PC-3 (cell line): Measurements from ENCODE around the gene SAPCD2. TPM values are rescaled to one million over a fixed set of nuclear protein-coding genes. Genes with fewer than 3 reads are reported as not detected.
"Not testable (repeated sequence)": the region's sequence is repeated elsewhere in the genome, so short reads cannot be mapped to it uniquely, and the experiment has no call there.

Experiments used
- ATAC-seq: fragments of 200-7000 bp; cut with Tn5 transposase; 2 replicates; pipeline ENCODE4 v1.9.1; 2020; ENCODE audit warnings: mild to moderate bottlenecking, moderate library complexity
- BruUV-seq: library from RNA; stranded (reverse); fragments of 400-500 nt; replicated peaks from 2 replicates; lab custom pipeline; 2021; lab: Mats Ljungman, UMichigan
- CTCF ChIA-PET: fragments of 300-600 bp; sonication (Branson Sonifier 250); formaldehyde crosslinking; loops from one replicate; lab custom pipeline; 2022; ENCODE audit warnings: antibody characterized with exemption; lab: Charles Lee
- POLR2A ChIA-PET: fragments of 300-600 bp; sonication (Branson Sonifier 250); formaldehyde crosslinking; loops from one replicate; lab custom pipeline; 2022; ENCODE audit warnings: antibody characterized with exemption; ENCODE audit not compliant: unreplicated experiment; lab: Charles Lee
- DNase-seq: peaks from one replicate; pipeline ENCODE4 v3.0.0-alpha.2; 2015
- H2AFZ ChIP-seq: fragments of 300-600 bp; sonication (generic); 2 replicates; pipeline ENCODE4 v1.6.0; 2016; ENCODE audit warnings: antibody characterized with exemption, low read length
- H3F3A ChIP-seq: fragments of 300-600 bp; sonication (generic); one replicate; pipeline ENCODE4 v1.6.0; 2017; ENCODE audit warnings: antibody characterized with exemption, low read length, control low read depth, mild to moderate bottlenecking; ENCODE audit not compliant: unreplicated experiment
- H3K27ac ChIP-seq: fragments of 300-600 bp; sonication (generic); 2 replicates; pipeline ENCODE4 v1.5.1; 2016; ENCODE audit warnings: mild to moderate bottlenecking, low read length
- H3K27me3 ChIP-seq: fragments of 300-600 bp; sonication (generic); 2 replicates; pipeline ENCODE4 v1.6.1; 2016; ENCODE audit warnings: low read length, mixed read lengths
- H3K36me3 ChIP-seq: fragments of 300-600 bp; sonication (generic); 2 replicates; pipeline ENCODE4 v1.6.1; 2016; ENCODE audit warnings: low read depth, mixed run types, low read length, mixed read lengths
- H3K4me1 ChIP-seq: fragments of 300-600 bp; sonication (generic); 2 replicates; pipeline ENCODE4 v1.5.1; 2016; ENCODE audit warnings: low read length; ENCODE audit not compliant: insufficient read depth
- H3K4me2 ChIP-seq: fragments of 300-600 bp; sonication (generic); 2 replicates; pipeline ENCODE4 v1.6.0; 2016; ENCODE audit warnings: low read length
- H3K4me3 ChIP-seq: fragments of 300-600 bp; sonication (generic); 2 replicates; pipeline ENCODE4 v1.5.1; 2016; ENCODE audit warnings: mild to moderate bottlenecking, low read length, mixed read lengths
- H3K79me2 ChIP-seq: fragments of 300-600 bp; sonication (generic); 2 replicates; pipeline ENCODE4 v1.6.1; 2017; ENCODE audit warnings: low read length, mixed read lengths
- H3K9ac ChIP-seq: fragments of 300-600 bp; sonication (generic); 2 replicates; pipeline ENCODE4 v1.6.0; 2016; ENCODE audit warnings: mild to moderate bottlenecking, low read length
- H3K9me2 ChIP-seq: fragments of 300-600 bp; sonication (generic); replicated peaks from 2 replicates; pipeline ENCODE4 v1.6.1; 2016; ENCODE audit warnings: mixed run types, low read length, mixed read lengths
- H3K9me3 ChIP-seq: fragments of 300-600 bp; sonication (generic); 2 replicates; pipeline ENCODE4 v1.6.1; 2016; ENCODE audit warnings: low read length, mixed read lengths
- H4K20me1 ChIP-seq: fragments of 300-600 bp; sonication (generic); 2 replicates; pipeline ENCODE4 v1.6.1; 2016; ENCODE audit warnings: low read length, mixed read lengths
- CTCF ChIP-seq: fragments of 300-600 bp; sonication (generic); conservative IDR thresholded peaks from 2 replicates; pipeline ENCODE4 v1.5.1; 2017; ENCODE audit warnings: antibody characterized with exemption, low read depth, mild to moderate bottlenecking, low read length
- EZH2 ChIP-seq: fragments of 300-600 bp; sonication (generic); IDR thresholded peaks from one replicate; pipeline ENCODE4 v1.6.1; 2017; ENCODE audit warnings: antibody characterized with exemption, mild to moderate bottlenecking, low read length; ENCODE audit not compliant: unreplicated experiment
- EZH2phosphoT487 ChIP-seq: fragments of 300-600 bp; sonication (generic); IDR thresholded peaks from 2 replicates; pipeline ENCODE4 v1.6.1; 2018; ENCODE audit warnings: mild to moderate bottlenecking, antibody characterized with exemption, low read length, borderline replicate concordance
- intact Hi-C: fragments of 100-400 bp; cut with micrococcal nuclease; formaldehyde crosslinking; loops from 2 replicates; pipeline ENCODE4 v1.9.0; 2023
- total RNA-seq: library from RNA; depleted of rRNA; stranded (reverse); fragments of >200 nt; gene quantifications from 2 replicates; pipeline ENCODE4 v1.2.3, GENCODE V29; 2014

The SAPCD2 gene
- total RNA-seq, 1 experiment from 2014 or later, result 98.4 TPM

DNA sequence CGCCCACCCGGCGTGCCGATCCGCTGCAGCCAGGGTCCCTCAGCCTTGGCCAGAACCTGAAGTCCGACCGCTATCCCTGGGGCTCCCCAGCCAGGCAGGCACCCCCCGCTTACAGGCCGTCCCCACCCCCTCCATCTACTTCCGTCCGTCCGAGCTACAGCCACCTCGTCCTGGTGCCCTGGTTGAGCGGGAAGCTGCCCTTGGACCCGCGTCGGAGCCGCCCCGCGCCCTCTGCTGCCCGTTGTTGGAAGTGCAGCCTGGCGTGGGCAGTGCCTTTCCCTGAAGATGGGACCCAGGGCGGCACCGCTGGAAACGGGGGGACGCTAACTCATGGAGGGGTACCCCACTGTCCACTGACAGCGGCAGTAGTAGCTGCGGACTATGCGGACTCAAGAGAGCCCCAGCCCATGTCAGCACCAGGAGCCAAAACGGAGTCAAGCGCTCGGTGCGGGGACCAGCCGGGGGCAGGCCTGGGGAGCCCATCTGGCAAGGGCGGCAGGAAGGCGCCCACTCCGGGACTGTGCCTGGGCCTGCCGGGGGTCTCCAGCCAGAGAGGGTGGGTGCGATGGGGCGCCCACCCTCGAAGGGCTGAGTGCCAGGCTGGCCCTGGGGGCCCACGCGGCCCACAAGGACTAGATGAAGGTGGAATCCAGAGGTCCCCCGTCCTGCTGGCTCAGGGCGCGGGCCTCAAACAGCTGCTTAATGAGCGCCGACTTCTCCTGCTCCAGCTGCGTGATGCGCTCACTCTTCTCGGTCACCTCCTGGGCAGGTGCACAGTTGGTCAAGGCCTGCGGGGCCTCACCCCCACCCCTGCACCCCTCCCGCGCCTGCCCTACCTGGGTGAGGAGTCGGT, 6.1 kb downstream of the SAPCD2 start:
- DNase-seq, result peak; percentile 46
- H3K4me2 ChIP-seq, result no peak overlapping the region
- peaks cover 25% of the 10 kb centered on the region for H3K79me2 ChIP-seq
- peaks cover 14% of the 10 kb centered on the region for H3K4me1 ChIP-seq
- no peaks in the 10 kb centered on the region for H3K9me2 ChIP-seq
- TF ChIP-seq EZH2phosphoT487 (no peak), EZH2 (no peak), CTCF (peak; percentile 70)
- H3K4me3 ChIP-seq, result no peak overlapping the region
- peaks cover 2% of the 10 kb centered on the region for H3F3A ChIP-seq
- intact Hi-C loops, result no loop called here
- H3K36me3 ChIP-seq, result no peaks in the 10 kb centered on the region
- CTCF ChIA-PET, result interaction anchor here (1.2 kb wide), 1 partner anchor 18 kb away, joined by 16 read pairs; the partner anchor contains the start of gene NPDC1
- BruUV-seq, result no TSS peak
- H3K27ac ChIP-seq, result no peak overlapping the region
- H4K20me1 ChIP-seq, result peaks cover 9% of the 10 kb centered on the region; the same call in 1 of the 2 replicates
- H2AFZ ChIP-seq, result no peak overlapping the region
- 0 out of 2 replicates have a peak, but pooled peaks have one; percentile 27 for ATAC-seq
- no peaks in the 10 kb centered on the region for H3K27me3 ChIP-seq
- POLR2A ChIA-PET, result interaction anchor here (0.6 to 0.7 kb wide), 2 partner anchors 157 to 166 kb away, joined by 3 to 8 read pairs; no protein-coding TSS in a partner anchor
- H3K9me3 ChIP-seq, result no peaks in the 10 kb centered on the region
- no peak overlapping the region for H3K9ac ChIP-seq

- peaks cover 1% of the 10 kb centered on the region; the same call in 1 of the 2 replicates for H4K20me1 ChIP-seq
- no peak overlapping the region for H3K4me3 ChIP-seq
- intact Hi-C loops, result no loop called here
- H3K9me3 ChIP-seq, result no peaks in the 10 kb centered on the region
- H2AFZ ChIP-seq, result no peak overlapping the region
- no peaks in the 10 kb centered on the region for H3K9me2 ChIP-seq
- peaks cover 7% of the 10 kb centered on the region for H3K4me1 ChIP-seq
- H3K4me2 ChIP-seq, result no peak overlapping the region
- CTCF ChIA-PET, result interaction anchor here (1.2 kb wide), 1 partner anchor 17 kb away, joined by 16 read pairs; the partner anchor contains the start of gene NPDC1
- no peaks in the 10 kb centered on the region for H3K27me3 ChIP-seq
- no peak overlapping the region for H3K9ac ChIP-seq
- peaks cover under 1% of the 10 kb centered on the region for H3F3A ChIP-seq
- no peak overlapping the region for H3K27ac ChIP-seq
- DNase-seq, result no peak
- POLR2A ChIA-PET, result no interaction called here
- H3K36me3 ChIP-seq, result no peaks in the 10 kb centered on the region
- H3K79me2 ChIP-seq, result peaks cover 17% of the 10 kb centered on the region
- no TSS peak for BruUV-seq
- no peak for ATAC-seq
- TF ChIP-seq EZH2phosphoT487, result no peak
- TF ChIP-seq EZH2, result no peak
- TF ChIP-seq CTCF, result no peak
Measured at GRCh38 chr9:137063311-137064026, 6.9 kb downstream of the SAPCD2 start.

GRCh38 chr9:137062798-137063197, 7.6 kb downstream of the SAPCD2 start:
- H3K4me2 ChIP-seq, intact Hi-C loops: not testable (repeated sequence)

More at GRCh38 chr9:137062798-137063197, 7.6 kb downstream of the SAPCD2 start:
- H2AFZ ChIP-seq, H3K36me3 ChIP-seq, H3K27me3 ChIP-seq, H3K4me3 ChIP-seq, H3K4me1 ChIP-seq, POLR2A ChIA-PET, H3K27ac ChIP-seq, H3F3A ChIP-seq, CTCF ChIA-PET, H4K20me1 ChIP-seq, H3K9ac ChIP-seq, BruUV-seq, H3K9me2 ChIP-seq, H3K9me3 ChIP-seq, ATAC-seq, DNase-seq, H3K79me2 ChIP-seq: not testable (repeated sequence)
